Measurements from ENCODE around the gene LITAF.

The LITAF gene

DNA sequence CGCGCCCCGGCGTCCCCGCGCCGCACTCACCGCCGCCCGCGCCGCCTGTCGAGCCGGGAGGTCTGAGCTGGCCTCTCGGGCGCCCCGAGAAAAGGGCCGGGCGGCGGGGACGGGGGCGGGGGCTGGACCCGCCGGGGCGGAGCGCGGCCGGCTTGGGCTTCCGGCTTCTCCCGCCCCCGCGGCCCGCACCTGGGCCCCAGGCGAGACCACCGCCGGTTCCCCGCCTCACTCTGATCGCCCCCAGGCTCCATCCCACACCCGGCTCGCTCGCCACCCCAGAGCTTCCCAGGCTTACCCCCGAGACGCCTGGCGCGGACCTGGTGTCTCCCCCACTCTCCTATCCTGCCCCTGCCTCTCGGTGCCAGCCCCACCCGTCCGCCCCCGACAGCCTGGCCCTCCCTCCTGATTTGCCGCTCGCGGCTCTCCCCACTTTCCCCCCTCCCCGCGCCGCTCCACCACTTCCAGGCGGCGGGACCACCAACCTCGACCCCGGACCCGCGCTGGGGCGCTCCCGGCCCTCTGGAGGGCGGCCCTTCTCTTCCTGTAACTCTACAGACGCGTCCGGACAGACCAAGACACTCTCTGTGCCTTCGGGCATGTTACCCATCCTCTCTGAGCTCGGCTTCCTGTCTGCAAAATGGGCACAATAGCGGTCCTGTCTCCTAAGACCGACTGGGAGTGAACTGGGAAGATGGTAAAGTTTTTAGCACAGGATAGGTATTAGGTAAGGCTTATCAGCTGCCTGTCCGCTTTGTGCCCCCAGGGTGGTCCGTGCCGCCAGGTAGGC lies at the start of gene LITAF:
Gene LITAF, minus strand, starts transcription at position 64 of the 787 bp plus-strand sequence. CDS start 30,189 bp downstream, outside the sequence.
- peak; percentile 70 for DNase-seq (ENCODE audit: insufficient read length, low spot score)
- FAIRE-seq, result no peak

DNA sequence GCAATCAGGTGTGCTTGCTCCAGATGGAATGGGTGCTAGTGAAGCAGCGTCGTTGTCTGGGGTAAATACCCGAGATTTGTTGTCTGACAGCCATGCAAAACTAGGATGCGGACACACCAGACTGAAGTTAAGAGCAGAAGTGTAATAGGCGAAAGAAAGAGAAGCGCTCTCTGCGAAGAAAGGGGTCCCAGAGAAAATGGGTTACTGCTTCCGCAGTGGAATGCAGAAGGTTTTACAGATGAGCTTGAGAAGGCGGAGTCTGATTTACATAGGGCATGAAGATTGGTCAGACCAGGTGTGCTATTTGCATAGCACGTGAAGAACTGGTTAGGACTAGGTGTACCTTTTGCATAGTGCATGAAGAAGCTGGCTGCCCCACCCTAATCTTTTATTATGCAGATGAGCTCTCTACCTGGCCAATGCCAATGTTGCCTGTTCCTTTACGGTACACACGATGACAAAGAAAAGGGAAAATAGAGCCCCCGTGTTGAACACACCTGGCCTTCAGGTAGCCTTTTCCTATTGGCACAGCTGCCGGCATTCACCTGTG lies 49.5 kb upstream of the LITAF start:
- TF ChIP-seq, protein P1, sequence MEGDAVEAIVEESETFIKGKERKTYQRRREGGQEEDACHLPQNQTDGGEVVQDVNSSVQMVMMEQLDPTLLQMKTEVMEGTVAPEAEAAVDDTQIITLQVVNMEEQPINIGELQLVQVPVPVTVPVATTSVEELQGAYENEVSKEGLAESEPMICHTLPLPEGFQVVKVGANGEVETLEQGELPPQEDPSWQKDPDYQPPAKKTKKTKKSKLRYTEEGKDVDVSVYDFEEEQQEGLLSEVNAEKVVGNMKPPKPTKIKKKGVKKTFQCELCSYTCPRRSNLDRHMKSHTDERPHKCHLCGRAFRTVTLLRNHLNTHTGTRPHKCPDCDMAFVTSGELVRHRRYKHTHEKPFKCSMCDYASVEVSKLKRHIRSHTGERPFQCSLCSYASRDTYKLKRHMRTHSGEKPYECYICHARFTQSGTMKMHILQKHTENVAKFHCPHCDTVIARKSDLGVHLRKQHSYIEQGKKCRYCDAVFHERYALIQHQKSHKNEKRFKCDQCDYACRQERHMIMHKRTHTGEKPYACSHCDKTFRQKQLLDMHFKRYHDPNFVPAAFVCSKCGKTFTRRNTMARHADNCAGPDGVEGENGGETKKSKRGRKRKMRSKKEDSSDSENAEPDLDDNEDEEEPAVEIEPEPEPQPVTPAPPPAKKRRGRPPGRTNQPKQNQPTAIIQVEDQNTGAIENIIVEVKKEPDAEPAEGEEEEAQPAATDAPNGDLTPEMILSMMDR (IDR thresholded peaks at IDR 0.05; ENCODE audit: insufficient read depth, missing control alignments), result no peak
- DNase-seq (ENCODE audit: insufficient read length, low spot score) (no peak), FAIRE-seq (no peak)

More for the DNA sequence above, at the start of gene LITAF:
- TF ChIP-seq, protein P1 (IDR thresholded peaks at IDR 0.05; ENCODE audit: insufficient read depth, missing control alignments), result no peak

DNA sequence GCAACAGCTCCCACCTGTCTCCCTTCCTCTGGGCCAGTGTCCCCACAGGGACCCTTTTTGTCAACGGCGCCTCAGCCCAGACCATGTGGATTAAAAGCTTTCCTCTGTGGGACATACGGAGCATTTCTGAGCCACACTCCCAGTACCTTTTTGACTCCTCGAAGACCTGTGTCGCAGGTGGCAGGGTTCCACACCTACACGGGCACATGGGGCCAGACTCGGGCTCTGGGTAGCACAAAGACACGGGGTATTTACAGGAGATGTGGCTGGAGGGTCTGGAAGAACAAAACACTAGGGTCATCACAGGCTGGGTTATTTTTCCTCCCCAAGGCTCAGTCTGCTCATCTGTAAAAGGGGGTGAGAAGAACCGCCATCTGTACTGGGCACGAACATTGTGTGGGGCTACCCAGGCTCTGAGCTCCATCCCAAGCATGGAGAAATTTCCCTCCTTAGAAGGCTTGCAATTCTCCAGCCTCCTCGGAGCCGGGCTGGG lies 49.0 kb upstream of the LITAF start:
- FAIRE-seq (no peak), DNase-seq (ENCODE audit: insufficient read length, low spot score) (no peak)
- TF ChIP-seq, protein P1 (IDR thresholded peaks at IDR 0.05; ENCODE audit: insufficient read depth, missing control alignments), result no peak

DNA sequence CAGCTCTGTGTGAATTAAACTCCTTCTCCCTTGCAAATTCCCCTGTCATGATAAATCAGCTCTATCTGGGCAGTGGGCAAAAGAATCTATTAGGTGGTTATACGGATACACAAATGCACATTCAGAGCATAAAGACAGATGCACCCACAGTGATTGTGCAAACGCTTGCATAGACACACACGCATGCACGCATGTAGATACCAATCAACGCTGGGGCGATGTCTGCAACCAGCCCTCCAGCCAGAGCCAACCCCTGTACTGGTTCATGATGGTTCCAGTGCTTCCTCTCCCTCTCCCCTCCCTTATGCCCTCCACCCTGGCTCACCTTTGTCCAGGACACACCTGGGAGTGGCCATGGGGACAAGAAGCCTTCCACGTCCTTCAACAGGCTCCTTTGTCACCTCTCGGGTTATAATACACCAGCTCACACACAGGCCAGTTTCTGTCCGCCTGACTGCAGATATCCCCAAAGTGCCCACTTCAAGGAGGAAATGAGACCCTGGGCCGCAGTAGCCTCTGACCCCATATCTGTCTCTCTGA lies 48.5 kb upstream of the LITAF start:
- FAIRE-seq (no peak), DNase-seq (ENCODE audit: insufficient read length, low spot score) (no peak)
- TF ChIP-seq, protein P1 (IDR thresholded peaks at IDR 0.05; ENCODE audit: insufficient read depth, missing control alignments), result no peak

DNA sequence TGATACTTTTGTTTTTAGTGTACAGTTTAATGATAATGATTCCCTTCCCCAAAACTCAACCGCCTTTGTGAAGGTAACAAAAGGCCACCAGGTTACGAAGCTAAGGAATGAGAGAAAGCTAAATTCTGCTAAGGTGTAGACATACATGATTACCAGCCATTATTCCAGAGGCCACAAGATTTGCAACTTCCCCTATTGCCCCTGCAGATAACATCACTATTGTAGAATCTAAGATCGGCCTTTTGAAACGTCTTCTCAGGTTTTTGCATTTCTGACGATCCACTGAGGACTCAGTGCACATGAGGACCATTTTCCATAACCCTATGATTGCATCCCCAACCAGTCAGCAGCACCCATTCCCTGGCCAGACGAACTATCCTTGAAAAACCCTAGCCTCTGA lies 47.6 kb upstream of the LITAF start:
- no peak for FAIRE-seq

DNA sequence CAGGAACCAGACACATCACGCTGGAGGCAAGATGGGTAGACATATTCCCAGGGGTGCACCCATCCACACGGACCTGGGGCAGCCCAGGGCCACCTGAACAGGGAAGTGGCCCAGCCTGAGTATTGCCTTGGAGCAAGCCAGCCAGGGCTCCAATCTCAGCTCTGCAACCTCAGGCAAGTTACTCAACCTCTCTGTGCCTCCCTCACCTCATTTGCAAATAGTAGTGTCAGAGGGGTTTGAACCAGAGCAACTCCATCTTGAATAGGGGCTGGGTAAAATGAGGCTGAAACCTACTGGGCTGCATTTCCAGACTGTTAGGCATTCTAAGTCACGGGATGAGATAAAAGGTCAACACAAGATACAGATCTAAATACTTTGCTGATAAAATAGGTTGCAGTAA lies 46.4 kb upstream of the LITAF start:
- no peak for DNase-seq (ENCODE audit: insufficient read length, low spot score)
- TF ChIP-seq, protein P1 (IDR thresholded peaks at IDR 0.05; ENCODE audit: insufficient read depth, missing control alignments), result no peak
- no peak for FAIRE-seq

More for the DNA sequence above, 47.6 kb upstream of the LITAF start:
- DNase-seq (ENCODE audit: insufficient read length, low spot score), result no peak
- TF ChIP-seq, protein P1 (IDR thresholded peaks at IDR 0.05; ENCODE audit: insufficient read depth, missing control alignments), result no peak
